ENCODE results near the gene NME3.

NME3 gene

DNA sequence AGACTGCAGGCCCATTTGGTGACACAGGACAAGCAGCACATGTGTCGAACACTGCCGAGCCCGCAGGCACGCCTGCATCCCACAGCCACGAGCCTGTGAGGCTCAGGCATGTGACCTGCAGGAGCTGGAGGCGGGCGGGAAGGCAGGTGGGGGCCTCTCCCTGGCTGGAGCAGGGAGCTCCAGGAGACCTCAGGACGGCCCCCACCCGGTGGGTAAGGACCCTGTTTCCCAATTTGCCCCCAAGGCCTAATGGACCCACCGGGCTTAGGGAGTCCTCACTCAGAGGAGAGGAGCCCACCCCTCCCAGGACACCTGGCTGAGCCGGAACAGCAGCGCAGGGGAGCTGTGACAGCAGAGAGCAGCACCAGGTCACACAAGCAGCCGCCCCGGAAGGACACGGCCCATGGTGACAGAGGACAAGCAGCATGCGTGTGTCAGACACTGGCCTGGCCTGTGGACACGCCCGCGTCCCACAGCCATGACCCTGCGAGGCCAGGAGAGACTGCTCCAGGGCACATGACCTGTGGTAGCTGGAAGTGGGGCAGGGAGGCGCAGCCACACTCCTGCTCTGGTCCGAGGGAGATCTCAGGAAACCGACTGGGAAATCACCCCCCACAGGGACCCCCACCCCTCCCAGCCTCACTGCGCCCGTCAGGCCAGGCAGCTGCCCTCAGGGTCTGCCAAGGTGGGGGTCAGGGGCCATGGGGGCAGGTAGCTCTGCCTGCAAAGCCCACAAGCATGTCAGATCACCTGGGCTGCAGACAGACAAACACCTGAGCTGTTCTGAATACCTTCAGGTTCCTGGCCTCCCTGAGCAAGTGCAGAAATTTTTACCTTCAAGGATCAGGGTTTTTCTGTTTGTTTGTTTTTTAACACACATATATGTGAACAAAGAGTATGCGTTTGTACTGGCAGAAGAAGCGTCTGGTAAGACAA, 8.7 kb upstream of the NME3 start:
- no peak for DNase-seq

DNA sequence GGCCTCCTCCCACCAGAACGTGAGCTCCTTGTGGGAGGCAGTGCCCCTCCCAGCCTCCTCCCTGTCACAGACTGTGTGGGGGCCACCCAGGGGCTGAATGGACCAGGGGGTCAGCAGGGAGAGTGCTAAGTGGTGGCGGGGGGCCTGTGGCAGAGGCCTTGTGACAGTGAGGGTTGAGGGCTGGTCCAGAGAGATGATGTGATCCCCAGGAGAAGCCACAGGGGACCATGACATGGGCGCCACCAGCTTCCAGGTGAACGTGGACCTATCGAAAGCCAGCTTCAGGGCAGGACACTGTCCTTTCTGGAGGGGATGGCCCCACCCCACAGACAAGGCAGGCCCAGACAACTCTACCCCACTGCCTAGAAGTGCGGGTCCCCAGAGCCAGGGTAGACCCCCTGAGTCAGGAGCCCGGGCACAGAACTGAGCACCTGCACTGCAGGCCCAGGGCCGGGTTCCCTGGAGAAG, 7.9 kb upstream of the NME3 start:
- DNase-seq: no peak

DNA sequence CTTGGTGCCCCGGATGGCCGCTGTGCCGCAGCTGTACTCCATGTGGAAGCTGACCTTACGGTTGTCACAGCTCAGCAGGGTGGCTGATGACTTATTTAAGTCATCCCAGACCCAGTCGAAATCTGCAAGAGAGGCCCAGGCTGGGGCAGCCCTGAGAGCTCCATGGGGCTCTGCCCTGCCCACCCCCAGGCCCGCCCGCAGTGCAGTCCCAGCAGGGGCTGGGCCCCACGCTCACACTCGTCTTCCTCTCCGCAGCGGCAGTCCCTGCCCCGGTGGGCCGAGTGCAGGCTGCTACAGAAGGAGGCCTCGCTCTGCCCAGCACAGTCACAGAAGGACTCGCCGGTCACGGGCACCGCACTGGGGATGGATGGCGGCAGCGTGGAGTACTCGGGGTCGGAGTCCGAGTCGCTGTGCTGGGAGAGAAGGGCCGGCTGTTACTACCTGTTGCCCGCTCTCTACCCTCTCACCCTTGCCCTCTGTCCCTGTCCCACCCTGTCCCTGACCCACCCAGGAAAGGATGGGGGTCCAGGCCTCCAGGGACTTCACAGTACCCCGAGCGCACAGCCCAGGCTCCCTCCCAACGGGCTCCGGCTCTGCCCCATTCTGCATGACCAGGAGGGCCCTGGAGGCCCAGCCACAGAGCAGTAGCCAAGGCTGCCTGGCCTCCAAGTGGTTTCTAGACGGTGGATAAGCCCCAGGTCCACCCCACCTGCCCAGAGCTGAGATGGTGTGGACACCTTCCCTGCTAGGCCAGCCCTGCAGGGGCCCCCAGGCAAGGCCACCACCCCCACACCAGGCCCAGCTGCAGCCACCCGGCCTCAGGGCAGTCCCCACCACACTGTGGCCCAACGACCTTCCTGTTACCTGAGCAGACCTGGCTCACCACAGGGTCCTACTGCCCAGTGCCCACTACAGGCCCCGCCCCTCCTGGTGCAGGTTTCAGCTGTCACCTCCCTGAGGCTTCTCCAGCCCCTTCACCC, 7.1 kb upstream of the NME3 start:
- DNase-seq: no peak

DNA sequence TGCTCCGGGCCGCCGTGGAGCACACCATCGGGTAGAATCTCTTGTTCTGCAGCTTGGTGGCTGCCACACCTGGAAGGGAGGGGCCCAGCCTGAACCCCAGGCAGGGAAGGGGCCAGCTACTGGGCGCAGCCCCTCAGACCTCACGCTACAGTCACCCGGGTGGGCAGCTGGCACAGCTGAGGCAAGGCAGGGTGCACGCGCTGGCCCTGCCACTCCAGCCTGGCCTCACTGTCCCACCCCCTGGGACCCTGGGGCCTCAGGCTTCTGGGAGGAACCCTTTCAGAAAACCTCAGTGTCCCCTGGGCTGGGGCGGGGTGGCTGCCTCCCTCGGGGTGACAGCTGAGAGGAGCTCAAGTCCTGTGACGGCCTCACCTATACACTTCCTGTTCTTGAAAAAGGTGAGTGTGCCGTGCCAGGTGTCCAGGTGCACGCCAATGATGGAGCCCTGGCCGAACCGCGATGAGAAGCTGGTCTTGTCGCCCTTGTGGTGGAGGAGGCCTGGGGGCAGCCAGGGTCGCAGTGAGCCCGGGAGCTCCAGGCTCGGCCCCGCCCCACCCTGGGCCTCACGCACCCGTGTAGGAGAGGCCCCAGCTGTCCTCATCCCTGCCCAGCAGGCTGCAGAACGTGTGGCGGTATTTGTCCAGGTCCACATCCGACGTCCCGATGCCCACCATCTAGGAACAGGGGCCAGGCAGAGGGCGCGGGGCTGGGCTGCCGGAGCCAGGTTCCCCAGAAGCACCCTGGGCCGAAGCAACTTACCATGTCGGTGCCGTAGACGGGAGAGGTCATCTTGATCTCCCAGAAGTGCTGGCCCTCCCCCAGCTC, 6.2 kb upstream of the NME3 start:
- no peak for DNase-seq

DNA sequence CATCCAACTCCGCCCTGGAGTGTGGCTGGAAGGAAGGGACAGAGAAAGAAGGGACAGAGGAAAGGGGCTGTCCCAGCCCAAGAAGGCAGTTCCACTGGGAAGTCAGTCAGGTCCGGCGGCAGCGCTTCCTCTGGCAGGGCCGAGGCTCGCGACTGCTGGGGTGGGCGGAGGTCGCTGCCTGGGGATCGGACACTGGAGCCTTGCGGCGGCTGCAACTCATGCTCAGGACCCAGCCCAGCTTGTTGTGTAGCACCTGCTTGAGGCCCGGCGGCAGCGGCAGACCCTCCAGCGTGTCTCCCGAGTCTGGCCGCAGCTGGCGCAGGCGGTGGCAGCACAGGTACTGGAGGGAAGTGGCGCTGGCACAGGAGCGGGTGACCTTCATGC, 5.6 kb upstream of the NME3 start:
- DNase-seq: no peak

GRCh38 chr16:1776672-1776955, 5.3 kb upstream of the NME3 start:
- no peak for DNase-seq

DNA sequence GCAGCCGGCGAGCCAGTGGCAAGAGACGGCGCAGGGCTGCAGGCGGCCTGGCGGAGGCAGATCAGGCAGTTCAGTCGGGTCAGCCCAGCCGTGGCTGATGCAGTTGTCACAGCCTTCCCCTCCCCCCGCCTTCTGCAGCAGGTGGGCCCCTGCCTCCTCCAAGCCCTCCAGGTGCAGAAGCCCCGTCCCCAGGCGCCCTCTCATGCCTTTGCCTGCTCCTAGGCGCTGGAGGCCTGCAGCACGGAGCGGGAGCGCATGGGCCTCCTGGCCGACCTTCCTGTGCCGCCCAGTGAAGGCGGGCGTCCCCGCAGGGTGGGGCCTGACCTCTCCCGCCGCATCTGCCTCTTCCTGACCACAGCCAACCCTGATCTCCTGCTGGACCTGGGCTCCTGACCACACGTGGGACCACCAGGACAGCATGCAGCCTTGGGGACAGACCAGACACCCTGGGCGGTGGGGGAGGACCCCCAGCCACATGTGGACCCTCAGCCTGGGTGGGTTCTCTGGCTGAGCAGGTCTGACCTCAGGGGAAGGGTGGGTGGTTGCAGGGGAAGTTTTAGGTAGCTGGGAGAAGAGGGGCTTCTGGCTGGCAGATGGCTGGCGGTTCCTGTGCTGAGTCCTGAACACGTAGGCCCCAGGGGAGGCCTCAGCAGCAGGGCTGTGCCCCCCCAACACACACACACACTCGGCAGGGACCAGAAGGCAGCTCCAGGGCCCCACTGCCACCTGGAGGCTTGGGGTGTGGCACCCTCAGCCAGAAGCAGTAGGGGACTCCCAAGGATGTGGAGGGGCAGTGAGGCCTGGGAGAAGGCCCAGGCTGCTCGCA, 4.7 kb upstream of the NME3 start:
- DNase-seq: no peak

DNA sequence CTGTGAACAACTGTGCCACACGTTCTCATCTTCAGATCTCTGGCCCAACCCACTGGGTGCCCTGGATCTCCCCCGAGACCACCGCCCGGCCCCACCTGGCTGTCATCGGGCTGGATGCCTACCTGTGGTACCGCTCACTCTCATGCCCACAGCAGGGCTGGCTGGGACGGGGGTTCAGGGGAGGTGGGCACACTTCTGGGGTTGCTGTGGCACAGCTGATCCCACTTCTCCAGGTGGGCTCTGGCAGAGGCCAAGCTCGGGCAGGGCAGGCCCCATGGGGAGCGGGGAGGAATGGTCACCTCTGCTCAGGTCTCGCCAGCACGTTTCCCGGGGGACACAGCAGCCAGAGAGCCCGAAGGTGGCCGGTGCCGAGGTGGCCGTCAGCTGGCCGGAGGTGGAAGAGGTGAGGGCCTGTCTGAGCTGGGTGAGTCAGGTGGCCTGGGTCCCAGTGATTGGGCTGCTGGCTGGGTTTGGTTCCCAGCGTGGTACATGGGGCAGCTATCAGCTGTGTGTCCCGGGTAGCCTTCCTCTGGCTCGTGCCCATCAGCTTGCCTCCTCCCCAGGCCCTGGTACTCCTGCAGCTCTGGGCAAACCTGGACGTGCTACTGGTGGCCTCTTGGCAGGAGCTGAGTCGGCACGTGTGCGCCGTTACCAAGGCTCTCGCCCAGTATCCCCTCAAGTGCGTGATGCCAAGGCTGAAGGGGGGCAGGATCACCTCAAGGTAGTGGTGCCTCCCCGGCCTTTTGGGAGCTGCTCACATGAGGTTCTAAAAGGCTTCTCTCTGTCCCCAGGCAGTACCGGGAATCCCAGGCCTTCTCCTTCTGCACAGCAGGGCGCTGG, 3.9 kb upstream of the NME3 start:
- no peak for DNase-seq

- DNase-seq: no peak
Measured at GRCh38 chr16:1774448-1774780, 3.1 kb upstream of the NME3 start.

- no peak for DNase-seq
Measured at GRCh38 chr16:1773703-1774447, 2.5 kb upstream of the NME3 start.

DNA sequence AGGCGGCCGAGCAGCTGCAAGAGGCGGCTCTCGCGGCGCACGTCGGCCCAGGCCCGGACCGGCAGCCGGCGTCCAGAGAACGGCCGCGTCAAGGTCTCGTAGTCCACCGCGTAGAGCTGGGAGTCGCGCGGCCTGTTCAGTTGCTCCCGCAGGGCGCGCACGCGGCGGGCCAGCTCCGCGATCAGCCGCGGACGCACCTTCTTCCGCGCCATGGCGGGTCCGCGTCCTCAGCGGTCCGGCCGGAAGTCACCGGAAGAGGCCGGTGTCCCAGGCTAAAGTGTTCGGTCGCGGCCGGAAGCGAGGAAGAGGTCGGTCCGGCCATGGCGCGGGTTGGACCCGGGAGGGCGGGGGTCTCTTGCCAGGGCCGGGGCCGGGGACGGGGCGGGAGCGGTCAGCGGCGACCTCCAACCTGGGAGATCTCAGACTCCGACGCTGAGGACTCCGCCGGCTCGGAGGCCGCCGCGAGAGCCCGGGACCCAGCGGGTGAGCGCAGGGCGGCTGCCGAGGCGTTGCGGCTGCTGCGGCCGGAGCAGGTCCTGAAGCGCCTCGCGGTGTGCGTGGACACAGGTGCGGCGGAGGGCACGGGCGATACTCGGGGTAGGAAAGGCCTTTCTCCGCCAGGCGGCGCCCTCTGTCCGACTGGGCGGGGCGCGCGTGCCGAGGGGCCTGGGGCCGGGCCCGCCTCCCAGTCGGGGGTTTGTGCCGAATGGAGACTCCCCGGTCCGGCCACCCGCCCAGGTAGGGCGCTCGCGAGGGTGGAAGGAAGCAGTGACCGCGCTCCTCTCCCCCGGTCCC, 1.8 kb upstream of the NME3 start, which contains the start of gene MRPS34:
Gene MRPS34 (minus strand): TSS at position 227 of the 795 bp plus-strand sequence. CDS start 15 bp downstream, at position 212.
- DNase-seq: peak; percentile 78

DNA sequence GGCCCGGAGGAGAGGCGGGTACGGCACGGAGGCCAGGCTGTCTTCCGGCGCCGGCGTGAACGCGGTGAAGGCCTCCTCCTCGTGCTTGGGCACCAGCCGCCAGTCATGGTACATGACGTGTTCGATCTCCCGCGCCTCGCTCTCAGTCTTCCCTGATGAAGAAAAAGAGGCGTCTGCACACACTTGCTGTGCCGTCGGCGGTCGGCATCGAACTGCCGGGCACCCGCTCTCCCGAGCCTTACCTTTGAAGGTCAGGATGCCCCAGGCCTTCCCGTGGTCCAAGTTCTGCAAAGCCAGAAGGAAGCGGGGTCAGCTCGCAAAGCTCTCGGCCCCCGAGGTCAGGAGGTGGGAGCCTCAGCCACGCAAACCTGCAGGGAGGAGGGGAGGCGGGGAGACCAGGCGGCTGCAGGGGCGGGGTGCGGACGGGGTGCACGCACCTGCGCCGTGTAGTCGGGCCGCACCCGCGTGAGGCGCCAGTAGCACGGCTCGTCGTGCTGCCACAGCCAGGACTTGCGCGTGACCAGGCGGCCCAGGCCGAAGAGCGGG, 1.1 kb upstream of the NME3 start, which contains the start of gene EME2:
Gene EME2 (plus strand): TSS at position 449 of the 546 bp plus-strand sequence. CDS start 418 bp downstream, outside the sequence.
- no peak for DNase-seq

- DNase-seq: no peak
Measured at GRCh38 chr16:1771864-1772361, 570 bp upstream of the NME3 start.

DNA sequence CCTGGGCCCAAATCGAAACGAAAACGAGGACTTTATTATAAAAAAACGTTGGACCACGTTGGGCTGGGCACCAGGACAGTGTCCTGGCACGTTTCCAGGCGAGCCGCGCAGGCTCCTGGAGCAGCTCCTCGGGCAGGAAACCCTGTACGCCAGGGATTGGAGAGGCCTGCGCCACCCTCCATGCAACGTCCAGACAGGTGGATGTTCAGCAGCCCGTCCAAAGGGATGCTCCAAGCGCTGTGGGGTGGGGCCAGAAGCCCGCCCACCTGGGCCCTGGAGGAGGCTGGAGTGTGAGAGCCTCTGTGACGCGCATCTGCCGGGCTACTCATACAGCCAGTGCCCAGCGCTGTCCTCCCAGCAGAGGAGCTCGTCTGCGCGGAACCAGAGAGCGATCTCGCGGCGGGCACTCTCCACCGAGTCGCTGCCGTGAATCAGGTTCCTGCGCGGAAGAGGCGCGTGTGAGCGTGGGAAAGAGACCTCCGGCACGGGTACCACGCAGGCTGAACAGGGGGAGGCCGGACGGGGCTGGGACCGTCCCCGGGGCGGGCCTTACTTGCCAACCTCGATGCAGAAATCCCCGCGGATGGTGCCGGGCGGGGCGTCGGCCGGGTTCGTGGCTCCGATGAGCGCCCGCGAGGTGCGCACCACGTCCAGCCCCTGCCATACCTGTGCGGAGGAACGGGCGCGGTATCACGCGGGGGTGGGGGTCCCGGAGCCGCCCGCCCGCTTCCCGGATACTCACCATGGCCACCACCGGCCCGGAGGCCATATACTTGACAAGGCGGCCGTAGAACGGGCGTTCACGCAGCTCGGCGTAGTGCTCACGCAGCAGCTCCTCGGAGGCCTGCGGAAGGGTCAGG, 785 bp downstream of the NME3 start:
- peak; percentile 75 for DNase-seq

DNA sequence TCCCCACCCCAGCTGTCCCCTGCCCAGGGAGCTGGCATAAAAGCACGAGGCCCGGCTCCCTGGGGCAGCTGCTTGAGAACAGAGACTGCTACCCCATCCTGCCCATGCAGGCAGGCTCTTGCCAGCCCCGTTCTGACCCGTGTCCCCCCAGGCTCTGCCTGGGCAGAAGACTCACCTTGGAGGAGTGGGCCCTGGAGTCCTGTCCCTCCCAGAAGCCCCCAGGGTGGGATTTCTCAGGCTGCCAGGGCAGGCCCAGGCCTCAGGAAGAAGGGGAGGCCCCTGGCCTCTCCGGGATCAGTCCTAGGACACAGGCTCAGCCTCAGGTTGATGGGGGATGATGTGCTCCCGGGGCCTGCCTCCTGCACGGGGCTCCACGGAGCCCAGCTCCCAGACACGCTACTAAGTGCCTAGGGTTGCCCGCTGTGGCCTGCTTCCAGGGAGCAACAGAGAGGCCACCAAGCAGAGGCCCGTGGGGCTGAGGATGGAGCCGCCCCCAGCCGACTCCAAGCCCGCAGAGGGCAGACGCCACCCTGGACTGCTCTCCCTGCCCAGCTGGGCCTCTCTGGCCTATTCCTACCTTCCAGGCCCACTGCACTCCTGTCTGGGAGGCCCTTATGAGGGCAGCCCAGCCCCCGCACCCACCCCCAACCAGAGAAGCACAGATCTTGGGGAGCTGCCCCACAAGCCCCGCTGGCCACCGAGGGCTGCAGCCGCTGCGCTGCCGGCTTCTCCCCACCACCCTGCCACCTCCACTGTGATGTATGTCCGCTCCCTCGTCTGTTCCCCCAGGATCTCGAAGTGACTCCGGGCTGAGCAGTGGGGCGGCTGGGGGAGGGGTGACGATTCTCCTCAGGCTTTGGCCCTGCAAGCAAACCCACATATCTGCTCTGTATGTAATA, 1.7 kb downstream of the NME3 start:
- no peak for DNase-seq

DNA sequence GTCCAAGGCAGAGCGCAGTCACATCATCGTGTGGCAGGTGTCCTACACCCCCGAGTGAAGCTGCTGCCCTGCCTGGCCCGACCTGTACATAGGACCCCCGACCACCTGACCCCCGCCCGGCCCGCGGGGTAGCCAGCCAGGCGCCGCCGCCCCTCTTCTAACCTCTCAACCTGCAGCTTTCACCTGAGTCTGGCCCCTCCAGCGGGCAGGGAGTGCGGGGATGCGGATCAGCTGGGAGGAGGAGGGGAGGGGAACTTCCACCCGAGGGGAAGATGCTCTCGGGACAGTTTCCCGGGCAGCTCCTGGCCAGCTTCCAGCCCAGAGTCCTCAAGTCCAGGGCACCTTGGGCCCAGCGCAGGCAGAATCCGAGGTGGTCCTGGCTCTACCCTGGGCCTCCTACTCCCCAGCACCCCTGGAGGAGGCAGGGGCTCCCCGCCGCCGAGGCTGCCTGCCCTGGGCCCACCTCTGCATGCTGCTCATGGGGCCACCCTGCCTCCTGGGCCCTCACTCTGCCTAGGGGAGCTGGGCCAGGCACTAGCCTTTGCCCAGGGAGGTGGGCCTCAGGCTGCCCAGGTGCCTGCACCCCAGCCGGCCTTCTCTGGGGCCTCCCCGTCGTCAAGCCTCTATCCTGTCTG, 2.5 kb downstream of the NME3 start:
- no peak for DNase-seq

Measured in COR-L47 (cell line).